ENCODE data around the gene TRIM73. TPM values are rescaled to one million over a fixed set of nuclear protein-coding genes. Genes with fewer than 3 reads are reported as not detected.

The TRIM73 gene
- total RNA-seq, 1 experiment from 2014 or later: 4.1 TPM

Other genes with a start within 250 kb of the TRIM73 start
- 66.6 TPM for gene POM121C, start 90.7 kb downstream of the TRIM73 start, total RNA-seq (2021; ENCODE audit: unreplicated experiment)
- not detected for gene SPDYE5, start 96.7 kb downstream of the TRIM73 start, total RNA-seq (2021; ENCODE audit: unreplicated experiment)